ENCODE data around the gene LAIR2.

GRCh38 chr19:54461613-54462012 is 41.0 kb upstream of the LAIR2 start:
- TF ChIP-seq CBX5 (IDR thresholded peaks at IDR 0.05; ENCODE audit: low read depth) (no peak), CTCF (IDR thresholded peaks at IDR 0.05 in 2 of 3, conservative IDR thresholded peaks at IDR 0.05 in 1 of 3; ENCODE audit: control insufficient read depth in 2 of 3, extremely low read depth in 1 of 3, insufficient read depth in 1 of 3, low read depth in 3 of 3, low read length in 3 of 3) (no peak), TBL1XR1 (IDR thresholded peaks at IDR 0.05; ENCODE audit: low read depth, low read length) (no peak), POLR2AphosphoS5 (IDR thresholded peaks at IDR 0.05; ENCODE audit: low read length) (no peak), SMARCA5 (IDR thresholded peaks at IDR 0.05) (no peak), MXI1 (IDR thresholded peaks at IDR 0.05; ENCODE audit: low read depth, low read length) (no peak), RELB (IDR thresholded peaks at IDR 0.05; ENCODE audit: low read depth) (no peak), POLR2A (IDR thresholded peaks at IDR 0.05; ENCODE audit: low read depth, low read length) (no peak)
- TF ChIP-seq, protein P1, sequence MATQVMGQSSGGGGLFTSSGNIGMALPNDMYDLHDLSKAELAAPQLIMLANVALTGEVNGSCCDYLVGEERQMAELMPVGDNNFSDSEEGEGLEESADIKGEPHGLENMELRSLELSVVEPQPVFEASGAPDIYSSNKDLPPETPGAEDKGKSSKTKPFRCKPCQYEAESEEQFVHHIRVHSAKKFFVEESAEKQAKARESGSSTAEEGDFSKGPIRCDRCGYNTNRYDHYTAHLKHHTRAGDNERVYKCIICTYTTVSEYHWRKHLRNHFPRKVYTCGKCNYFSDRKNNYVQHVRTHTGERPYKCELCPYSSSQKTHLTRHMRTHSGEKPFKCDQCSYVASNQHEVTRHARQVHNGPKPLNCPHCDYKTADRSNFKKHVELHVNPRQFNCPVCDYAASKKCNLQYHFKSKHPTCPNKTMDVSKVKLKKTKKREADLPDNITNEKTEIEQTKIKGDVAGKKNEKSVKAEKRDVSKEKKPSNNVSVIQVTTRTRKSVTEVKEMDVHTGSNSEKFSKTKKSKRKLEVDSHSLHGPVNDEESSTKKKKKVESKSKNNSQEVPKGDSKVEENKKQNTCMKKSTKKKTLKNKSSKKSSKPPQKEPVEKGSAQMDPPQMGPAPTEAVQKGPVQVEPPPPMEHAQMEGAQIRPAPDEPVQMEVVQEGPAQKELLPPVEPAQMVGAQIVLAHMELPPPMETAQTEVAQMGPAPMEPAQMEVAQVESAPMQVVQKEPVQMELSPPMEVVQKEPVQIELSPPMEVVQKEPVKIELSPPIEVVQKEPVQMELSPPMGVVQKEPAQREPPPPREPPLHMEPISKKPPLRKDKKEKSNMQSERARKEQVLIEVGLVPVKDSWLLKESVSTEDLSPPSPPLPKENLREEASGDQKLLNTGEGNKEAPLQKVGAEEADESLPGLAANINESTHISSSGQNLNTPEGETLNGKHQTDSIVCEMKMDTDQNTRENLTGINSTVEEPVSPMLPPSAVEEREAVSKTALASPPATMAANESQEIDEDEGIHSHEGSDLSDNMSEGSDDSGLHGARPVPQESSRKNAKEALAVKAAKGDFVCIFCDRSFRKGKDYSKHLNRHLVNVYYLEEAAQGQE (IDR thresholded peaks at IDR 0.05; ENCODE audit: low read depth, low read length) = no peak
- TF ChIP-seq, protein P2, sequence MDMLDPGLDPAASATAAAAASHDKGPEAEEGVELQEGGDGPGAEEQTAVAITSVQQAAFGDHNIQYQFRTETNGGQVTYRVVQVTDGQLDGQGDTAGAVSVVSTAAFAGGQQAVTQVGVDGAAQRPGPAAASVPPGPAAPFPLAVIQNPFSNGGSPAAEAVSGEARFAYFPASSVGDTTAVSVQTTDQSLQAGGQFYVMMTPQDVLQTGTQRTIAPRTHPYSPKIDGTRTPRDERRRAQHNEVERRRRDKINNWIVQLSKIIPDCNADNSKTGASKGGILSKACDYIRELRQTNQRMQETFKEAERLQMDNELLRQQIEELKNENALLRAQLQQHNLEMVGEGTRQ (IDR thresholded peaks at IDR 0.05; ENCODE audit: borderline replicate concordance, low read depth, low read length) = no peak
